Stimulated activated naive B cell treated with anti-CD40 and anti-IgM and Interleukin-4, amounts not matched to agents 10 μg/mL and 1 μg/mL and 100 μg/mL, for 72 hours (primary cell): Measurements from ENCODE around the gene CFAP46.
"Not testable (repeated sequence)": the region's sequence is repeated elsewhere in the genome, so short reads cannot be mapped to it uniquely, and the experiment has no call there.

Experiments used
- ATAC-seq, 2 donors: fragments of 150-1000 bp; cut with Tn5 transposase; replicated peaks; 2 replicates each; pipeline ENCODE4 v1.10.0; 2021; ENCODE audit warnings: moderate library complexity in 1 of 2
- DNase-seq: peaks from one replicate; pipeline ENCODE4 v3.0.0; 2021
- H3K27ac Mint-ChIP-seq: one replicate; pipeline ENCODE4 v1.8.0; 2022; ENCODE audit warnings: mild to moderate bottlenecking, mixed read lengths
- H3K27me3 Mint-ChIP-seq, 2 donors: one replicate each; pipeline ENCODE4 v1.8.0; 2022; ENCODE audit warnings: mixed read lengths in 2 of 2
- H3K36me3 Mint-ChIP-seq, 2 donors: one replicate each; pipeline ENCODE4 v1.8.0; 2022; ENCODE audit warnings: mixed read lengths in 2 of 2, mild to moderate bottlenecking in 1 of 2
- H3K4me1 Mint-ChIP-seq, 2 donors: one replicate each; pipeline ENCODE4 v1.8.0; 2022; ENCODE audit warnings: mixed read lengths in 2 of 2, mild to moderate bottlenecking in 1 of 2
- H3K4me3 Mint-ChIP-seq, 2 donors: one replicate each; pipeline ENCODE4 v1.8.0; 2022; ENCODE audit warnings: mild to moderate bottlenecking in 2 of 2, mixed read lengths in 2 of 2, moderate library complexity in 1 of 2
- H3K9me3 Mint-ChIP-seq, 2 donors: one replicate each; pipeline ENCODE4 v1.8.0; 2022; ENCODE audit warnings: mixed read lengths in 2 of 2, mild to moderate bottlenecking in 1 of 2

The CFAP46 gene

GRCh38 chr10:132897516-132898381 is 44.6 kb downstream of the CFAP46 start:
- Mint-ChIP-seq H3K27ac (no peak overlapping the region), H3K4me3 (no peak overlapping the region), H3K36me3 (no peaks in the 10 kb centered on the region), H3K9me3 (peaks cover 9% of the 10 kb centered on the region in 2 donors), H3K27me3 (peaks cover 35 to 43% of the 10 kb centered on the region in 2 donors), H3K4me1 (peaks cover 0 to 2% of the 10 kb centered on the region in 2 donors)
- ATAC-seq (no peak), DNase-seq (no peak)

DNA sequence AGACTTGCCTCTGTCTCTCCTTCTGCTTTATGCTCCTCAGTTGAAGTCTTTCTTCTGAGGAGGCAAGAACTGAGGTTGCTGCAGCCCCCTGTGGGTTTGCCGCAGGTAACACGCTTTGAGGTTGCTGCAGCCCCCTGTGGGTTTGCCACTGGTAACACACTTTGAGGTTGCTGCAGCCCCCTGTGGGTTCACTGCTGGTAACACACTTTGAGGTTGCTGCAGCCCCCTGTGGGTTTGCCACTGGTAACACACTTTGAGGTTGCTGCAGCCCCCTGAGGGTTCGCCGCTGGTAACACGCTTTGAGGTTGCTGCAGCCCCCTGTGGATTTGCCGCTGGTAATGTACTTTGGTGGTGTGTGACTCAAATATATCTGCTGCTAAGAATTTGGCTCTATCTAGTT is 48.6 kb downstream of the CFAP46 start:
- ATAC-seq, H3K9me3 Mint-ChIP-seq, H3K4me1 Mint-ChIP-seq, H3K27ac Mint-ChIP-seq, H3K4me3 Mint-ChIP-seq, DNase-seq, H3K36me3 Mint-ChIP-seq: not testable (repeated sequence)
- peaks cover 46 to 57% of the 10 kb centered on the region in 2 donors for H3K27me3 Mint-ChIP-seq

- Mint-ChIP-seq H3K27me3 (peaks cover 46 to 58% of the 10 kb centered on the region in 2 donors), H3K4me1 (peaks cover 0 to 2% of the 10 kb centered on the region in 2 donors), H3K9me3 (no peaks in the 10 kb centered on the region), H3K4me3 (no peak overlapping the region), H3K36me3 (no peaks in the 10 kb centered on the region), H3K27ac (no peak overlapping the region)
- ATAC-seq (no peak), DNase-seq (no peak)
Measured at GRCh38 chr10:132893090-132893489, 49.3 kb downstream of the CFAP46 start.

- Mint-ChIP-seq H3K4me3 (no peak overlapping the region), H3K36me3 (no peaks in the 10 kb centered on the region), H3K27ac (no peak overlapping the region), H3K4me1 (peaks cover 0 to 2% of the 10 kb centered on the region in 2 donors), H3K27me3 (peaks cover 46 to 58% of the 10 kb centered on the region in 2 donors), H3K9me3 (no peaks in the 10 kb centered on the region)
- DNase-seq (no peak), ATAC-seq (no peak)
Measured at GRCh38 chr10:132892004-132892403, 50.4 kb downstream of the CFAP46 start.

DNA sequence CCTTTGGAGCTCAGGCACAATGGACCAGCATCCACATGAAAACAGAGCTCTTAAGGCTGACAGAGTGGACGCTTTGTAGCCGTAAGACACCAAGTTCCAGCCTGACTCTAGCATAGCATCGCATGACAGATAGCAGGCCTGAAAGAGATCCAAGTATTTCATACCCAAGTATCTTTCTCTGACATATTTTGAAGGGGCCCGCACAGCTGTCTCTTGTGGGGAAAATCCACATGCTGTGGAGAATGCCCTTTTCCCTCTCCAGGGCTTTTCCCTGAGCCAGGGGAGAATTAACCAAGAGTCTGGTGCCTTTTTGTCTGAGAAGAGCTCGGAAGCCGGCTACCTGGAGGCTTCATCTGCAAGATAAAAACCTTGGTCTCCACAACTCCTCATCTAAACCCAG is 51.0 kb downstream of the CFAP46 start:
- Mint-ChIP-seq H3K9me3 (no peaks in the 10 kb centered on the region), H3K4me1 (peaks cover 0 to 2% of the 10 kb centered on the region in 2 donors), H3K27me3 (peaks cover 46 to 58% of the 10 kb centered on the region in 2 donors), H3K4me3 (no peak overlapping the region), H3K36me3 (no peaks in the 10 kb centered on the region), H3K27ac (no peak overlapping the region)
- DNase-seq: no peak
- ATAC-seq: no peak

DNA sequence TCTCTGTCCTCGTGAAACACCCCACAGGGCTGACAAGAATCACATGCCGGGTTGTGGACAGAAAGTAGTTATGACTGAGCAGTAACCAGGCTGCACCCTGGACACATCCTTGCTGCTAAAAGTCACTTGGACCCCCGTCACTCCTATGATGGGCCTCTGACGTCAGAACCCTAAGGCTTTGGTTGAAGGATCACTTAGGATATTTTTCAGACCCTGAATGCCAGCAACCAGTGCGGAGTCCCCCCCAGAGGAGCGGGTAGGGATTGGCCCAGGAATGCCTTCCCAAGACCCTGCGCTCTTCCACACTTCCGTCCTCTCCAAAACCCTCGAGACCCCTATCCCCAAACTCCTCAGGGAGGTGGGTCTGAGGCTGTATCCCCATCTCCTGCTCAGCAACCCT is 52.1 kb downstream of the CFAP46 start:
- DNase-seq (no peak), ATAC-seq (no peak)
- Mint-ChIP-seq H3K4me1 (peaks cover 0 to 2% of the 10 kb centered on the region in 2 donors), H3K27ac (no peak overlapping the region), H3K9me3 (no peaks in the 10 kb centered on the region), H3K4me3 (no peak overlapping the region), H3K27me3 (peaks cover 45 to 58% of the 10 kb centered on the region in 2 donors), H3K36me3 (no peaks in the 10 kb centered on the region)

GRCh38 chr10:132889556-132889955 is 52.8 kb downstream of the CFAP46 start:
- peaks cover 0 to 2% of the 10 kb centered on the region in 2 donors for H3K4me1 Mint-ChIP-seq
- no peak overlapping the region for H3K4me3 Mint-ChIP-seq
- no peaks in the 10 kb centered on the region for H3K9me3 Mint-ChIP-seq
- ATAC-seq: no peak
- no peak overlapping the region for H3K27ac Mint-ChIP-seq
- peaks cover 37 to 51% of the 10 kb centered on the region in 2 donors for H3K27me3 Mint-ChIP-seq
- no peak for DNase-seq
- no peaks in the 10 kb centered on the region for H3K36me3 Mint-ChIP-seq

GRCh38 chr10:132888898-132889490 is 53.4 kb downstream of the CFAP46 start:
- Mint-ChIP-seq H3K4me1 (peaks cover 0 to 2% of the 10 kb centered on the region in 2 donors), H3K9me3 (no peaks in the 10 kb centered on the region), H3K27ac (no peak overlapping the region), H3K27me3 (peaks cover 32 to 49% of the 10 kb centered on the region in 2 donors), H3K36me3 (no peaks in the 10 kb centered on the region), H3K4me3 (no peak overlapping the region)
- ATAC-seq (no peak), DNase-seq (no peak)

DNA sequence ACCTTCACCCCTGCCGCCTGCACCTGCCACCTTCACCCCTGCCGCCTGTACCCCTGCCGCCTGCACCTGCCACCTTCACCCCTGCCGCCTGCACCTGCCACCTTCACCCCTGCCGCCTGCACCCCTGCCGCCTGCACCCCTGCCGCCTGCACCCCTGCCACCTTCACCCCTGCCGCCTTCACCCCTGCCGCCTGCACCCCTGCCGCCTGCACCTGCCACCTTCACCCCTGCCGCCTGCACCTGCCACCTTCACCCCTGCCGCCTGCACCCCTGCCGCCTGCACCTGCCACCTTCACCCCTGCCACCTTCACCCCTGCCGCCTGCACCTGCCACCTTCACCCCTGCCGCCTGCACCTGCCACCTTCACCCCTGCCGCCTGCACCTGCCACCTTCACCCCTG is 53.9 kb downstream of the CFAP46 start:
- not testable (repeated sequence) for H3K4me3 Mint-ChIP-seq, H3K9me3 Mint-ChIP-seq, H3K27ac Mint-ChIP-seq, H3K4me1 Mint-ChIP-seq, DNase-seq, H3K36me3 Mint-ChIP-seq, ATAC-seq
- H3K27me3 Mint-ChIP-seq: peaks cover 26 to 45% of the 10 kb centered on the region in 2 donors

DNA sequence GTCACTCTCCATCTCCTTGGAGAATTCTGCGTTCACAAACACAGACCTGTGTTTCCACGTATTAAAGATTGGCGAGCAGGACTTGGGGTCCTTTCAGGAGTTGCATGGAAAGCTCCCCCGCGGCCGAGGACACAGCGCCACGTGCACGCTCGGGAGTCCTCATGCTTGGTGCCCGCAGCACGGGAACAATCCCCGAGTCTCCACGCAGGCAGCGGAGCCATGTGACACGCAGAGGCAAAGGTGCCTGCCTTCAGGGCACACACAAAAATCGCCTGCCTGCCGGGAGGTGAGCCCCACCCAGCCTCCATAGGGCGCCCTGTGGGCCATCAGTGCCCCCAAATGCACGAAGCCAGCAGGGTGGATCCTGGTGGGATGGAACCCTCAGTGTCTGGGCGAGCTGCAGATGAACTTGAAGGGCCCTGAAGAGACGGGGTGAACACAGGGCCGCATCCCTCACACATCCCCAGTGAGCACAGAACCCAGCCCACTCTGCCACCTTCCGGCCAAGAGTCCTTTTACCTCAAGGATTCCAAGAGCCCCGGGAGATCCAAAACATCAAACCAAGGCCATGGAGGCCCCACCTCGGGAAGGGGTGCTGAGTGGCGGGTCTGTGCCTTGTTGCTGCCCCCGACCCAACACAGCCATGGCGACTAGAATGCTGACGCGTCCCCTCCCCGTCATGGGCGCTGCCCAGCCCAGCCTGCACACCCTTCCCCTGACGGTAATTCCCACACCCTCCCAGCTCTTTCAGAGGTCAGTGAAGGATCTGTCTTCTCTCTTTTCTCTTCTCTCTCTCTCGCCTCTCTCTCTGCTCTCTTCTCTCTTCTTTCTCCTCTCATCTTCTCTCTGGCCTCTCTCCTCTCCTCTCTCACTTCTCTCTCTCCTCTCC is 55.9 kb downstream of the CFAP46 start:
- no peaks in the 10 kb centered on the region for H3K4me1 Mint-ChIP-seq
- H3K27ac Mint-ChIP-seq: no peak overlapping the region
- no peaks in the 10 kb centered on the region for H3K9me3 Mint-ChIP-seq
- DNase-seq (no peak), ATAC-seq (peak in 1 of 2 donors; percentile 16)
- H3K27me3 Mint-ChIP-seq: peaks cover 17 to 25% of the 10 kb centered on the region in 2 donors
- no peaks in the 10 kb centered on the region for H3K36me3 Mint-ChIP-seq
- no peak overlapping the region for H3K4me3 Mint-ChIP-seq

DNA sequence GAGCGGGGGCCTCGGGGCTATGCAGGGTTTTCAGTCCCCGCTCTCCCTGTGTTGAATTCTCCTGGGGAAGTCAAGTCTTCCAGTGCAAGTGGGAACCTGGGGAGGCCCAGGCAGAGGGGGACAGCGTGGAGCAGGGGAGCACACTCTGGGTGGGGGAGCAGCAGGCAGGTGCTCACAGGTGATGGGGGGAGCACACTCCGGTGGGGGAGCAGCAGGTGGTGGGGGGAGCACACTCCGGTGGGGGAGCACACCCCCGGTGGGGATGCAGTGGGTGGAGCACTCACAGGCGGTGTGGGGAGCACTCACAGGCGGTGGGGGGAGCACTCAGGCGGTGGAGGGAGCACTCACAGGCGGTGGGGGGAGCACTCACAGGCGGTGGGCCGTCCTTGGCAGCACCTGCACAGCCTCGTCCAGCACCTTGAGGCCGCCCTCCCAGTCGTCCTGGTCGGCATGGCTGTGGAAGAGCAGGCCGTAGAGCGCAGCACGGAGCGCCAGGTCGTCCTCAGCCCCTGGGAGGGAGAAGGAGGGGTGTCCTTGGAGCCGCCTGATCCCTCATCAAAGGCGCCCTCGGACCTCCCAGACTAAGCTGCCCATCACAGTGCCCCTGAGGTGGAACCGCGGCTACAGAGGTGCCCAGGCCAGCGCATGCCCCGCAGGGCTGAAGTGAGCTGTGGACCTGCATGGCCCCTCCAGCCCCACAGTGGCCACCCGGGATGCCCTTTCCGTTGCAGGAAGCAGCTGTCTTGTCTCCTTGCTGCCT is 56.7 kb downstream of the CFAP46 start:
- no peaks in the 10 kb centered on the region for H3K4me1 Mint-ChIP-seq
- H3K36me3 Mint-ChIP-seq: no peaks in the 10 kb centered on the region
- no peak overlapping the region for H3K4me3 Mint-ChIP-seq
- no peak for DNase-seq
- peaks cover 15 to 24% of the 10 kb centered on the region in 2 donors for H3K27me3 Mint-ChIP-seq
- no peak for ATAC-seq
- H3K27ac Mint-ChIP-seq: no peak overlapping the region
- no peaks in the 10 kb centered on the region for H3K9me3 Mint-ChIP-seq

GRCh38 chr10:132884691-132885271 is 57.6 kb downstream of the CFAP46 start:
- Mint-ChIP-seq H3K36me3 (no peaks in the 10 kb centered on the region), H3K4me1 (no peaks in the 10 kb centered on the region), H3K27me3 (peaks cover 12 to 16% of the 10 kb centered on the region in 2 donors), H3K9me3 (no peaks in the 10 kb centered on the region), H3K4me3 (no peak overlapping the region), H3K27ac (no peak overlapping the region)
- DNase-seq (no peak), ATAC-seq (no peak)

DNA sequence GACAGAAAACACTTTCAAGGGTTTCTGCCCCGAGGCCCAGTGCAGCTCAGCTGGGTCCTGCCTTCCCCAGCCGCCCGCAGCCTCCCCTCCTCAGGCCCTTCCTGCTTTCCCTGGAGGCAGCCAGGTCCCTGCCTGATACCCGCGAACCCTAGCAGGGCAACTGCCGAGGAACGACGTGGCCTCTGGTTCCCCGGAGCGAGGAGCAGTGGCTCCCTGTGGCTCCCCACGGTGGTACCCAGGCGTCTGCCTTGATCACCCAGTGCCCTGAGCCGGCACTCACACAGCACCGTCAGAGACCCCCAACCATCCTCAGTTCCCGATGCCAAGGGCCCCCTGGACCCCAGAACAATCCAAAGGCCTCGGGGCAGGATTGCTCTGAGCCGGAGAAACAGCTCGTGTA is 58.3 kb downstream of the CFAP46 start:
- H3K27ac Mint-ChIP-seq: peak overlapping the region; percentile 14
- H3K4me3 Mint-ChIP-seq: no peak overlapping the region
- DNase-seq (no peak), ATAC-seq (no peak)
- no peaks in the 10 kb centered on the region for H3K4me1 Mint-ChIP-seq
- no peaks in the 10 kb centered on the region for H3K9me3 Mint-ChIP-seq
- no peaks in the 10 kb centered on the region for H3K36me3 Mint-ChIP-seq
- peaks cover 10 to 13% of the 10 kb centered on the region in 2 donors for H3K27me3 Mint-ChIP-seq
